Skin epidermis (tissue), 12 donors: ENCODE results near the gene METTL16.

Source experiments
- H3K27ac ChIP-seq, 21 experiments: fragments of 200-600 bp; sonication (generic) in 11 of 21; one replicate each; pipeline ENCODE4 v1.5.0; 2020; ENCODE audit warnings: mild to moderate bottlenecking in 3 of 21, inconsistent platforms in 2 of 21, moderate library complexity in 2 of 21
- H3K4me3 ChIP-seq, 7 experiments: fragments of 200-600 bp; sonication (generic) in 2 of 7; one replicate each; pipeline ENCODE4 v1.5.0; 2020; ENCODE audit warnings: inconsistent platforms in 2 of 7, mild to moderate bottlenecking in 2 of 7, moderate library complexity in 1 of 7

Gene METTL16

DNA sequence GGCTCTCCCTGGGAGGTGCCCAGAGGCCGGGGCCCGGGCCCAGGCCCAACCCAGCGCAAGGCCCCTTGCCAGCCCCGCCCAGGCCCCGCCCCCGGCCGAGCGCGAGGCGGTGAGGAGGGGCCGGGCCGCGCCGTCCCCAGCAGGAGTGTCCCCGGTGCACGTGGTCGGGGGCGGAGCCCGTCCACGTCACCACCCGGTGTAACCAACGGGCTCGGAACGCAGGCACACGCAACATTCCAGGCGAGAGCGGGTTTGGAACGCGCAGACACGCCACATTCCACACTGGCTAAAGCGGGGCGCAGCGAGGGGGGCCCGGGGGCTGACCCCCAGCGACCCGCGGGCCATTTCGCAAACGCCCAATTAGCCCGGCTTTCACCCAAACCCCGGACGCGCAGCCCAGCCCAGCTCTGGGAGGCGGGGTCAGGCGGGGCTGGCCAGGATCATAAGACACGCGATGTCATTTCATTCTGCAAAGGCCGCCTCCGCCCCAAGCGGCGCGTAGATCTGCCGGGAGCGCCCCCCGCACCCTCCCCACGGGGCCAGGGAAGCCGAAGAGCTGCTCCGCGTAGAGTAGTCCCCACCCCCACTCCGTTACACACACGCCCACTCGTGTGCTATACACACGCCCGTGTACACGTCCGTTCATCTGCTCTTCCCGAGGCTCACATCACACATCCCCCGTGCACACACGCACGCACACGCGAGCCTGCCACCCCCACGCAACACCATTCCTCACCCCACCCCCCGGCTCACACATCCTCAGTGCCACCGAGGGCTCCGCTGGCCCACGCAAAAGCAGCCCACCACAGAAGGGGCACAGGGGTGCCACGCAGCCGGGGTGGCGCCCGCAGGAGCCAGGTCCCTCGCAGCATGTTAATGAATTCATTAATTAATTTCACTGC lies 111.9 kb downstream of the METTL16 start:
- Histone ChIP-seq H3K27ac (peak overlapping the region; percentile 84 to 100 (median 97)), H3K4me3 (peak overlapping the region; percentile 78 to 98 (median 88))

GRCh38 chr17:2398655-2399571 lies 112.8 kb downstream of the METTL16 start:
- peak overlapping the region; percentile 78 to 98 (median 88) for H3K4me3 ChIP-seq
- H3K27ac ChIP-seq = peak overlapping the region; percentile 84 to 100 (median 97)

DNA sequence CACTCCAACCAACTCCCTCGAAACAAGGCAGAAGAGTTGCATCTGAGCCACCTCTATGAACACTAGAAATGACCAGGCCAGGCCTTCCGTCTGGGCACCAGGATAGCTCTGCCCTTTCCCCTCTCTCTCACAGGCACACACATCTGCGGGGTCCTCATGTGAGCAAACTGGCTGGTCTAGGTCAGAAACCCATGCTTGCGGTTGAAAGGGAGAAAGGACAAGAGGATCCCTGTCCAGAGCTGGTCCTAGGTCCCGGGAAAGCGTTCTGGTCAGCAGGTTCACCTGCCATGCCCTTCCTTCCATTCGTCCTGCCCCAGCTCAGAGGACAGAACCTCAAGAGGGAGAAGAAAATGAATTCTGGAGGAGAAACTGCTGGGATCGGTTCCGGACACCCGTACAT lies 113.5 kb downstream of the METTL16 start:
- Histone ChIP-seq H3K4me3 (peak overlapping the region in 4 of 7 experiments; percentile 78 to 98 (median 86)), H3K27ac (peak overlapping the region in 17 of 21 experiments; percentile 80 to 100 (median 98))

- Histone ChIP-seq H3K4me3 (peak overlapping the region in 5 of 7 experiments; percentile 19 to 26 (median 22)), H3K27ac (peak overlapping the region; percentile 29 to 100 (median 97))
Measured at GRCh38 chr17:2397247-2398171, 114.2 kb downstream of the METTL16 start.

DNA sequence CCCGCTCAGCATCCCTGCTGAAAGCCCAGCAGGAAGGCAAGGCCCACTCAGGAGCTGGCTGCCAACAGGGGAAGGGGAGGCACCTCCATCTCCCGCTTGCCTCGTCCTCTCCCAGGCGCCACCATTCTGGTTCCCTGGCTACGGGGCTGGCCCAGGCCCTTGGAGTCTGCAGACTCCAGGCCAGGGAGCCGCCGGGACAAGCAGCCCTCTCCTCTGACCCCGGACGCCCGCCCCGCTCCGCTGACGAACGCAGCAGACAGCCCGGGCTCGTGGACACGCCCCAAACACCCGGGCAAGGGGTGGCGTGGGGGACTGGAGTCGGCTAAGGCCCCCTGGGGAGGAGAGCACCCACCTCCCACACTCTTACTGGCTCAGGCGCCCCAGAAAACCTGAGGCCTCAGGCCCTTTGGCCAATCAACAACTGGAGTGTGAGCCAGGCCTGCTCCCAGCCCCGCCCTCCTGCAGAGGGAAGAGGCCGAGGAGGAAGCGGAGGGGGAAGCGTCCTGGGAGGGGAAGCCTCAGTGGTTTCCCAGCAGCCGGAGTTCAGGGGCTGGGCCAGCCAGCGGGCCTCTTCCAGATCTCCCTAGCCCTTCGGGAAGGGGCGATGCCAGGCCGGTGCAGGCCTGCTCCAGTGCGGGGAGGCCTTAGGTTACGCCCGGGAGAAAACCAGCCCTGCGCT lies 115.0 kb downstream of the METTL16 start:
- peak overlapping the region; percentile 36 to 100 (median 97) for H3K27ac ChIP-seq
- peak overlapping the region; percentile 6 to 26 (median 22) for H3K4me3 ChIP-seq

GRCh38 chr17:2396192-2396567 lies 115.5 kb downstream of the METTL16 start:
- peak overlapping the region; percentile 6 to 26 (median 22) for H3K4me3 ChIP-seq
- H3K27ac ChIP-seq = peak overlapping the region; percentile 36 to 100 (median 97)

- Histone ChIP-seq H3K4me3 (no peak overlapping the region), H3K27ac (peak overlapping the region in 20 of 21 experiments; percentile 66 to 100 (median 97))
Measured at GRCh38 chr17:2395258-2396181, 116.2 kb downstream of the METTL16 start.

GRCh38 chr17:2394775-2395201 lies 116.9 kb downstream of the METTL16 start:
- Histone ChIP-seq H3K4me3 (no peak overlapping the region), H3K27ac (peak overlapping the region in 14 of 21 experiments; percentile 94 to 100 (median 98))

DNA sequence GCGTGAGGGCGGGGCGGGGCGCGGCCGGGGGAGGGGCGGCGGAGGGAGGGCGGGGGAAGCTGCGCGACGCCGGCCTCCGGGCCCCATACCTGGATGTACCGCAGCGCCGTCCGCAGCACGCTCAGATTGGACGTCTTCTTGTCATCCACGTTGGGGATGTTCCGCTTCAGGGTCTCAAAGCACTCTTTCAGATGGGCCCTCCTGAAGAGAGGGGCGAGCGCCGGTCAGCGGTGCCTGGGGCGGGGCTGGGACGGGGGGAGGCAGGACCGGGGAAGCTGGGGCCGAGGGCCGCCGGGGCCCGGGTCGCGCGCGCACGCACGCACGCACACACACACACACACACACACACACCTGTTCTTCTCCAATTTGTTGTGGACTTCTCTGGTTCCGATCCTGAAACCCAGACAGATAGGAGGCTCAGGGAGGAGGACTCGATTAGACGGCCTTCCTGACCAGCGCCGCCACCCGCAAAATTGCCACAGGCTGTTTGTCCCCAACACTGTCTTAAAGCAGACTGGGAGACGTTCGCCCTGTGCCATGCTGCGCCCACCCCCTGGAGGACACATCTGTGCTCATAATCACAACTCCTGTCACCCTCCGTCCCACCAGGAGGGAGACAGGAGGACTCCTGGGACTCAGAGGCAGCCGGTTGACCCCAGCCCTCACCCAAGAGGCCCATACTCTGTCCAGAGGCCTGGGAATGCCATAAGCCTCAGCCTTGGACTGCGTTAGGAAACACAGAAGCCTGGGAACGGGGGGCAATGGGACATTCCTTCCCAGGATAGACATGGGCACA lies 117.5 kb downstream of the METTL16 start:
- Histone ChIP-seq H3K4me3 (peak overlapping the region; percentile 55 to 86 (median 77)), H3K27ac (peak overlapping the region in 20 of 21 experiments; percentile 47 to 100 (median 98))

DNA sequence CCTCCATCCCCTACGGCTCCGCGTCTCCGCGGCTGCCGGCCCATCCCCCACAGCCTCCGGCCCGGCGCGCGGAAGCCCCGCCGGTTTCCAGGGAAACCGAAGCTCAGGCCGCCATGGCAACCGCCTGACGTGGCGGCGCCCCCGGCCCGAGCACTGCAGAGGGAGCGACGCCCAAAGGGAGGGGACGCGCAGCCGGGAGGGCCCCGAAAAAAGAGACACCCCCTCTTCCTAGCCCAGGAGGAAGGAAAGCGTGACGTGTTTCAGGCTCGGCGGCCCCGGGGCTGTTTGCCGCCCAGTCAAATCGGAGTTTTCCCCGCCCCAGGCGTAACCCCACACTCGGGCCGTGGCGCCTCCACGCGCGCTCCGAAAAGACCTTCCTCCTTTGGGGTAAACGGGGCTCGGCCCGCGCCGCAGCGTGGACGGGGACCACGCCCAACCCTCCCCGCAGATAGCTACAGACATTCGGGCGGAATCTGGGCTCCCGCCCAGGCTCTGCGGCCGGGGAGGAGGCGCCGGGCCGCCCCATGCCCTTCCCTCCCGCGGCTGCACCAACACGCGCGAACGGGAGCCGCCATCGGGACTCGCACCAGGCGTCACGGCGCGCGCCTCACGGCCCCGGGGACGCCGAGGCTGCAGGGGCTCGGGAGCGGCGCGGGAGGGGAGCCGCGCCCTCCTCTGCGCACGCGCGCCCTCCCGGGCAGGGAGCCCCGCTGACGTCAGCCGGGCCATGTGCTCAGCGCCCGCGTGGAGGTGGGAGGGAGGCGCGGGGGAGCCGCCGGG lies 118.3 kb downstream of the METTL16 start:
- peak overlapping the region; percentile 55 to 86 (median 77) for H3K4me3 ChIP-seq
- peak overlapping the region; percentile 90 to 100 (median 98) for H3K27ac ChIP-seq

- Histone ChIP-seq H3K4me3 (peak overlapping the region; percentile 55 to 86 (median 77)), H3K27ac (peak overlapping the region; percentile 90 to 100 (median 98))
Measured at GRCh38 chr17:2392252-2393173, 119.2 kb downstream of the METTL16 start.

GRCh38 chr17:2391597-2392251 lies 120.0 kb downstream of the METTL16 start:
- peak overlapping the region; percentile 55 to 86 (median 77) for H3K4me3 ChIP-seq
- peak overlapping the region; percentile 51 to 99 (median 97) for H3K27ac ChIP-seq

- Histone ChIP-seq H3K4me3 (no peak overlapping the region), H3K27ac (peak overlapping the region in 15 of 21 experiments; percentile 15 to 99 (median 96))
Measured at GRCh38 chr17:2390199-2390836, 121.4 kb downstream of the METTL16 start.

GRCh38 chr17:2388683-2389055 lies 123.0 kb downstream of the METTL16 start:
- H3K4me3 ChIP-seq = no peak overlapping the region

More at GRCh38 chr17:2388683-2389055, 123.0 kb downstream of the METTL16 start:
- peak overlapping the region in 2 of 21 experiments; percentile 14 to 32 for H3K27ac ChIP-seq
